Spleen (tissue), 11 donors: Measurements from ENCODE around the gene MYO7A. TPM values are rescaled to one million over a fixed set of nuclear protein-coding genes. Genes with fewer than 3 reads are reported as not detected.
A peak's percentile ranks its signal among the peaks of the same experiment; 100 is the strongest.

Experiments
- DNase-seq: peaks from one replicate; pipeline ENCODE4 v3.0.0-alpha.2; 2020
- H3K27ac ChIP-seq, 8 donors: fragments of 200-600 bp; sonication (generic) in 7 of 8; 1 replicate in 4 of 8; 2 replicates in 4 of 8; pipeline versions ENCODE4 v1.5.0 to v1.8.0; 2016 to 2021; ENCODE audit warnings: inconsistent platforms in 4 of 8, mild to moderate bottlenecking in 4 of 8, moderate library complexity in 1 of 8
- H3K27me3 ChIP-seq, 7 donors: fragments of 200-600 bp; sonication (generic) in 6 of 7; replicated peaks in 1 of 7; 1 replicate in 4 of 7; 2 replicates in 3 of 7; pipeline versions ENCODE4 v1.5.0 to v1.8.0; 2016 to 2021; ENCODE audit warnings: inconsistent platforms in 3 of 7, mild to moderate bottlenecking in 1 of 7
- H3K36me3 ChIP-seq, 6 donors: fragments of 200-600 bp; sonication (generic) in 5 of 6; 1 replicate in 4 of 6; 2 replicates in 2 of 6; pipeline versions ENCODE4 v1.5.0 to v1.8.0; 2016 to 2021; ENCODE audit warnings: inconsistent platforms in 2 of 6
- H3K4me1 ChIP-seq, 6 donors: fragments of 200-600 bp; sonication (generic) in 5 of 6; 1 replicate in 3 of 6; 2 replicates in 3 of 6; pipeline versions ENCODE4 v1.5.0 to v1.8.0; 2016 to 2021; ENCODE audit warnings: inconsistent platforms in 3 of 6
- H3K4me3 ChIP-seq, 8 donors: fragments of 200-600 bp; sonication (generic) in 7 of 8; 1 replicate in 4 of 8; 2 replicates in 4 of 8; pipeline versions ENCODE4 v1.5.0 to v1.8.0; 2016 to 2021; ENCODE audit warnings: inconsistent platforms in 4 of 8, mild to moderate bottlenecking in 4 of 8, moderate library complexity in 2 of 8
- H3K9me3 ChIP-seq, 8 donors: fragments of 200-600 bp; sonication (generic) in 7 of 8; 1 replicate in 4 of 8; 2 replicates in 4 of 8; pipeline versions ENCODE4 v1.5.0 to v1.8.0; 2016 to 2021; ENCODE audit warnings: inconsistent platforms in 4 of 8
- CTCF ChIP-seq, 11 experiments: fragments of 200-600 bp in 7 of 11; fragments of 450-650 bp in 4 of 11; sonication (generic) in 4 of 11; IDR thresholded peaks in 8 of 11; conservative IDR thresholded peaks in 3 of 11; 1 replicate in 7 of 11; 2 replicates in 4 of 11; pipeline versions ENCODE4 v1.4.0 to v1.8.0; 2016 to 2021; ENCODE audit warnings: antibody characterized with exemption in 11 of 11, inconsistent platforms in 4 of 11, mild to moderate bottlenecking in 1 of 11
- POLR2A ChIP-seq, 3 donors: fragments of 450-650 bp; IDR thresholded peaks; one replicate each; pipeline ENCODE4 v1.5.1; 2017; ENCODE audit warnings: antibody characterized with exemption in 3 of 3, mild to moderate bottlenecking in 1 of 3
- POLR2AphosphoS5 ChIP-seq, 3 donors: sonication (generic); formaldehyde crosslinking; IDR thresholded peaks; one replicate each; pipeline ENCODE4 v1.5.1; 2017; ENCODE audit warnings: antibody characterized with exemption in 3 of 3
- WGBS, 5 donors: extraction: QIAGEN DNeasy Blood & Tissue Kit in 3 of 5; methylation state at CpG; one replicate each; pipeline versions ENCODE4 v1.1.5 to v1.1.7; 2013 to 2018; 5-methylcytosine and 5-hydroxymethylcytosine counted together
- intact Hi-C: fragments of 100-400 bp; cut with DNase I; formaldehyde crosslinking; loops from one replicate; pipeline ENCODE4 v1.15.0; 2023; ENCODE audit warnings: low total_unique reads
- polyA plus RNA-seq, 3 donors: library from polyadenylated mRNA; stranded (reverse); fragments of 200-250 nt; gene quantifications; one replicate each; pipeline ENCODE4 v1.2.1, GENCODE V29; 2013
- total RNA-seq, 7 donors: library from RNA; depleted of rRNA in 3 of 7; stranded (reverse); fragments of >200 nt in 3 of 7; fragmentation: NEBNext Ultra II Directional in 4 of 7; extraction: Animal tissue kit (Norgen Biotek cat#: 25700) in 4 of 7; gene quantifications; one replicate each; pipeline versions ENCODE4 v1.1.0 to v1.2.1, GENCODE V29; 2016 to 2021
- donor health status: healthy with polysubstance abuse.
- donor health status: DM: no; HTN: no; CAD: no; lungs with moderate emphysema.
- donor health status: DM: no; HTN: no; CAD: no.
- donor health status: Bipolar disorder and iron deficiency.
- donor health status: healthy.
- donor health status: DM: no; HTN: no; CAD: no.
- donor health status: DM: yes; HTN: yes; CAD: no.

Gene MYO7A
- total and polyA plus RNA-seq, 10 donors, result 3.5 to 147 (median 33.0) TPM

- H3K9me3 ChIP-seq, result no peaks in the 10 kb centered on the region
- H3K27me3 ChIP-seq, result peaks cover 0 to 8% (median 0%) of the 10 kb centered on the region in 7 donors
- TF ChIP-seq POLR2A (IDR thresholded peaks at IDR 0.05) (no peak), CTCF (IDR thresholded peaks at IDR 0.05 in 8 of 11, conservative IDR thresholded peaks at IDR 0.05 in 3 of 11) (no peak), POLR2AphosphoS5 (IDR thresholded peaks at IDR 0.05) (no peak)
- peak overlapping the region in 1 of 8 donors; percentile 24 for H3K27ac ChIP-seq
- no peaks in the 10 kb centered on the region for H3K36me3 ChIP-seq
- H3K4me1 ChIP-seq, result peaks cover 0 to 54% (median 34%) of the 10 kb centered on the region in 6 donors
- WGBS, 5 donors, result 78 to 85% (median 80%) methylated on average over 20 of the region's 20 CpGs
- DNase-seq, result no peak
- H3K4me3 ChIP-seq, result no peak overlapping the region
- intact Hi-C loops, result no loop called here
Observed at GRCh38 chr11:77153276-77154185, 25.5 kb downstream of the MYO7A start.

GRCh38 chr11:77154381-77155081 is 26.5 kb downstream of the MYO7A start:
- Histone ChIP-seq H3K9me3 (no peaks in the 10 kb centered on the region), H3K27me3 (peaks cover 0 to 8% (median 0%) of the 10 kb centered on the region in 7 donors), H3K27ac (peak overlapping the region in 1 of 8 donors; percentile 25), H3K4me1 (peaks cover 0 to 49% (median 34%) of the 10 kb centered on the region in 6 donors), H3K4me3 (no peak overlapping the region), H3K36me3 (no peaks in the 10 kb centered on the region)
- 23 to 34% (median 28%) methylated on average over 8 to 10 of the region's 10 CpGs for WGBS, 5 donors
- intact Hi-C loops, result no loop called here
- TF ChIP-seq POLR2AphosphoS5 (IDR thresholded peaks at IDR 0.05), result peak in 1 of 3 donors; percentile 40
- no peak for TF ChIP-seq POLR2A (IDR thresholded peaks at IDR 0.05)
- no peak for DNase-seq

GRCh38 chr11:77155082-77155475 is 27.0 kb downstream of the MYO7A start:
- Histone ChIP-seq H3K9me3 (no peaks in the 10 kb centered on the region), H3K4me3 (no peak overlapping the region), H3K27ac (no peak overlapping the region), H3K4me1 (peaks cover 0 to 49% (median 34%) of the 10 kb centered on the region in 6 donors), H3K27me3 (peaks cover 0 to 8% (median 0%) of the 10 kb centered on the region in 7 donors), H3K36me3 (no peaks in the 10 kb centered on the region)
- 84 to 90% (median 88%) methylated on average over 3 to 4 of the region's 4 CpGs for WGBS, 5 donors
- intact Hi-C loops, result no loop called here
- TF ChIP-seq CTCF (IDR thresholded peaks at IDR 0.05 in 8 of 11, conservative IDR thresholded peaks at IDR 0.05 in 3 of 11) (no peak), POLR2A (IDR thresholded peaks at IDR 0.05) (no peak), POLR2AphosphoS5 (IDR thresholded peaks at IDR 0.05) (no peak)
- DNase-seq, result no peak

GRCh38 chr11:77155556-77156130 is 27.6 kb downstream of the MYO7A start:
- H3K27ac ChIP-seq, result no peak overlapping the region
- intact Hi-C loops, result no loop called here
- H3K4me3 ChIP-seq, result no peak overlapping the region
- TF ChIP-seq POLR2A (IDR thresholded peaks at IDR 0.05) (no peak), CTCF (IDR thresholded peaks at IDR 0.05 in 8 of 11, conservative IDR thresholded peaks at IDR 0.05 in 3 of 11) (no peak), POLR2AphosphoS5 (IDR thresholded peaks at IDR 0.05) (no peak)
- DNase-seq, result no peak
- H3K9me3 ChIP-seq, result no peaks in the 10 kb centered on the region
- WGBS, 5 donors, result 86 to 95% (median 92%) methylated on average over 12 to 13 of the region's 13 CpGs
- H3K4me1 ChIP-seq, result peaks cover 0 to 47% (median 32%) of the 10 kb centered on the region in 6 donors
- H3K36me3 ChIP-seq, result no peaks in the 10 kb centered on the region
- H3K27me3 ChIP-seq, result peaks cover 0 to 8% (median 0%) of the 10 kb centered on the region in 7 donors
